ENCODE measurements around the gene FBP2. TPM values are rescaled to one million over a fixed set of nuclear protein-coding genes. Genes with fewer than 3 reads are reported as not detected.

The FBP2 gene
- total and polyA plus RNA-seq, 2 of the 4 experiments (the other 2 are of a cell fraction) = not detected

DNA sequence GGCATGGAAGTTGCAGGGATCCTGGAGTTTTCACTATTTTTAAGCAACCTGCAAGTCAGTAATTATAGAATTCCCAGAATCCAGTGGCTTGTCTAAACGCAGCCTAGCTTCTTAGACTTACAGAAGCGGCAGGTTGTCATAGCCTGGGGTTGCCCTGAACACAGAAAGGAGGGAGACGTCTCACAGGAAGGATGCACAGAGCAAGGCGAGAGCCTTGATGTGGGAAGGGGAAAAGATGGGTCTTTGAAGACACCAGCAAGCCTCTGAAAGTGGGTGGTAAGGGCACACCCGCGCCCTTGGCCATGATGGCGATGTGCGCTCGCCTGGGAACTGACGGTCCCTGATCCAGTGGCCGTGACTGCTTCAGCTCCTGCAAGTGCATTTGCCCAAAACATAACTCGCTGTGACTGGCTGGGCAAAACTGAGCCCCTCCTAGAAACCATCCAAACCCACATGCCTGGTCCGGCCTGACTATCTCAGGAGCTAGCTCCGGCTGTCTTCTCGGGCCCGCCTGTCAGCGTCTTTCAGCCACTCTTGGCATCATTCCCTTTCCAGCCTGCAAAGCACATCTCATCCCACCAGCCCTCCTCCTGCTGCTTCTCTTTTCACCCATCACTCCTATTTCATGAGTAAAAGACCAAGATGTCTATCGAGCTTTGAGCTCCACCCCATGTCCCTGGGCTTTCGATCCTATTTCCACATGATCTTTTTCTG is 28.6 kb upstream of the FBP2 start:
- Histone ChIP-seq H2AK9ac (replicated peaks; ENCODE audit: low read depth, low read length, poor library complexity) (no peak overlapping the region), H2AFZ (replicated peaks; ENCODE audit: low read length, poor library complexity) (no peak overlapping the region), H3K9ac (ENCODE audit: low read depth, low read length) (no peak overlapping the region), H4K5ac (ENCODE audit: low read depth, low read length) (no peak overlapping the region), H2BK5ac (ENCODE audit: low read depth, low read length, poor library complexity, severe bottlenecking) (no peak overlapping the region), H2BK15ac (ENCODE audit: low read depth, low read length) (no peak overlapping the region), H2BK20ac (ENCODE audit: low read depth, low read length) (no peak overlapping the region), H2BK120ac (ENCODE audit: low read depth, low read length) (no peak overlapping the region), H3K36me3 (ENCODE audit: control insufficient read depth, insufficient read depth, low read length) (no peaks in the 10 kb centered on the region), H4K91ac (ENCODE audit: insufficient read depth, low read depth, low read length) (no peak overlapping the region), H3K79me1 (ENCODE audit: low read depth in 1 of 2, low read length in 2 of 2) (no peaks in the 10 kb centered on the region), H3K9me1 (ENCODE audit: insufficient read depth, low read length) (no peaks in the 10 kb centered on the region), H3K4me3 (ENCODE audit: insufficient read depth, low read depth, low read length) (no peak overlapping the region), H2AK5ac (ENCODE audit: low read depth, low read length) (no peak overlapping the region), H3K4me1 (ENCODE audit: control insufficient read depth, insufficient read depth, low read length) (no peaks in the 10 kb centered on the region), H3K9me3 (ENCODE audit: control insufficient read depth, insufficient read depth, low read length) (no peaks in the 10 kb centered on the region), H3K56ac (ENCODE audit: extremely low read depth, insufficient read depth, low read length) (no peak overlapping the region), H3K27ac (ENCODE audit: insufficient read depth, low read length) (no peak overlapping the region), H3K23ac (ENCODE audit: low read depth, low read length) (no peak overlapping the region), H4K8ac (ENCODE audit: low read depth in 2 of 2, low read length in 2 of 2) (no peak overlapping the region), H3K27me3 (ENCODE audit: control insufficient read depth, insufficient read depth, low read length) (peaks cover 2% of the 10 kb centered on the region), H3K4ac (ENCODE audit: low read depth, low read length) (no peak overlapping the region), H3K4me2 (ENCODE audit: low read depth, low read length) (no peak overlapping the region), H4K20me1 (ENCODE audit: insufficient read depth, low read length) (no peaks in the 10 kb centered on the region), H3K14ac (replicated peaks; ENCODE audit: low read depth, low read length) (no peak overlapping the region), H3K18ac (ENCODE audit: low read depth, low read length) (no peak overlapping the region)
- CTCF ChIA-PET = no interaction called here
- intact Hi-C loops (cut with micrococcal nuclease) (no loop called here), dilution Hi-C loops (cut with HindIII; ENCODE audit: low sequenced_read_pairs, unreplicated experiment) (no loop called here), in situ Hi-C loops (cut with MboI; ENCODE audit: low sequenced_read_pairs) (no loop called here)
- no TSS peak for BruUV-seq (replicated peaks)
- DNase-seq = no peak
- no peak for ATAC-seq (ENCODE audit: low read depth)
- 31% methylated on average over 4 of the region's 19 CpGs; no CpG with 5 or more reads in 1 of the 2 experiments for WGBS, 2 experiments (ENCODE audit: extremely low coverage in 2 of 2, insufficient read length in 1 of 2)
- TF ChIP-seq MAFK (IDR thresholded peaks at IDR 0.05; ENCODE audit: low read depth, low read length) = no peak
- no peak for TF ChIP-seq CHD1 (IDR thresholded peaks at IDR 0.05; ENCODE audit: low read depth, low read length)
- TF ChIP-seq FOS (IDR thresholded peaks at IDR 0.05; ENCODE audit: low read depth, low read length) = no peak
- TF ChIP-seq, protein P1, sequence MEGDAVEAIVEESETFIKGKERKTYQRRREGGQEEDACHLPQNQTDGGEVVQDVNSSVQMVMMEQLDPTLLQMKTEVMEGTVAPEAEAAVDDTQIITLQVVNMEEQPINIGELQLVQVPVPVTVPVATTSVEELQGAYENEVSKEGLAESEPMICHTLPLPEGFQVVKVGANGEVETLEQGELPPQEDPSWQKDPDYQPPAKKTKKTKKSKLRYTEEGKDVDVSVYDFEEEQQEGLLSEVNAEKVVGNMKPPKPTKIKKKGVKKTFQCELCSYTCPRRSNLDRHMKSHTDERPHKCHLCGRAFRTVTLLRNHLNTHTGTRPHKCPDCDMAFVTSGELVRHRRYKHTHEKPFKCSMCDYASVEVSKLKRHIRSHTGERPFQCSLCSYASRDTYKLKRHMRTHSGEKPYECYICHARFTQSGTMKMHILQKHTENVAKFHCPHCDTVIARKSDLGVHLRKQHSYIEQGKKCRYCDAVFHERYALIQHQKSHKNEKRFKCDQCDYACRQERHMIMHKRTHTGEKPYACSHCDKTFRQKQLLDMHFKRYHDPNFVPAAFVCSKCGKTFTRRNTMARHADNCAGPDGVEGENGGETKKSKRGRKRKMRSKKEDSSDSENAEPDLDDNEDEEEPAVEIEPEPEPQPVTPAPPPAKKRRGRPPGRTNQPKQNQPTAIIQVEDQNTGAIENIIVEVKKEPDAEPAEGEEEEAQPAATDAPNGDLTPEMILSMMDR (conservative IDR thresholded peaks at IDR 0.05; ENCODE audit: low read depth, low read length) = no peak
- no peak for TF ChIP-seq RCOR1 (IDR thresholded peaks at IDR 0.05; ENCODE audit: insufficient replicate concordance, low read length)
- no peak for TF ChIP-seq BHLHE40 (IDR thresholded peaks at IDR 0.05; ENCODE audit: low read depth, low read length)
- no peak for TF ChIP-seq SMC3 (IDR thresholded peaks at IDR 0.05; ENCODE audit: low read depth, low read length)
- POLR2A ChIA-PET (ENCODE audit: unreplicated experiment) = no interaction called here

All from IMR-90 (cell line).